SKM-1 treated with dmso at 0.1 percent for 144 hours (cell line): ENCODE data around the gene DOK4.

Source experiments
- DNase-seq: peaks from one replicate; lab custom pipeline; 2025; ENCODE audit not compliant: unreplicated experiment; lab: John Stamatoyannopoulos, UW

DOK4 gene

DNA sequence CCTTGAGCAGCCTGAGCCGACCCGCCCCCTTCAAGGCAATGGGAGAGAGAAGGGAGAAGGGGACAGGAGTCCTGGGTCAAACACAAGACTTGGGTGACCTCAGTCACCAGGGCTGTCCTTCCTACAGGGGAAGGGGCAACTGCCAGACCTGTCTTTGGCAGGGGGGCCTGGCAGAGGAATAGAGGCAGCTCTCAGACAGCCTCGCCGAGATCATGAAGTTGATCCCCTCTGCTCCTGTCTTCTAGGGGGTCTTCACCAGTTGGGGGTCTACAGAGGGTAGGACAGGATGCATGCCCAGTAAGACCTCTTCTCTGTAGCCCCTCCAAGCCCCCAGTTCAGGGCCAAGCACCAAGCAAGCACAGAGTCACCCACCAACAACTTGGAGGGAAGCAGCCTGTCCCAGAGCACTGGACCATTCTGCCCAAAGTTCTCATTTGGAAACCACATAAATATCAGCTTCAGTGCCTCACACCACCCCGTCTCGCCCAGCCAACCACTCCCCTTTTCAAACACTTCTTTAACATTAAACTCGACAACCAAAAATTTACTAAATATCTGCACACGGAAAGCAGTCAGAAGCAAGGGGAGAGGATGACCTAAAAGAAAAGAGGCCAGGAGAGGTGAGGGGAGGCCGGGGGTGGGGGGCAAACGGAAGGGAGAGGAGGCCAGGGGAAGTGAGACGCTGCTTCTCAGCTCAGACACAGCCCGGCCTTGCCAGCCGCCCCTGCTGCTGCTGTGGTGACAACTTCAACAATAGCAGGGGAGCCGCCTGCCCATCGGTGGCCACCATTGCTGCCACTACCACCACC is 7.7 kb downstream of the DOK4 start:
- DNase-seq = no peak

DNA sequence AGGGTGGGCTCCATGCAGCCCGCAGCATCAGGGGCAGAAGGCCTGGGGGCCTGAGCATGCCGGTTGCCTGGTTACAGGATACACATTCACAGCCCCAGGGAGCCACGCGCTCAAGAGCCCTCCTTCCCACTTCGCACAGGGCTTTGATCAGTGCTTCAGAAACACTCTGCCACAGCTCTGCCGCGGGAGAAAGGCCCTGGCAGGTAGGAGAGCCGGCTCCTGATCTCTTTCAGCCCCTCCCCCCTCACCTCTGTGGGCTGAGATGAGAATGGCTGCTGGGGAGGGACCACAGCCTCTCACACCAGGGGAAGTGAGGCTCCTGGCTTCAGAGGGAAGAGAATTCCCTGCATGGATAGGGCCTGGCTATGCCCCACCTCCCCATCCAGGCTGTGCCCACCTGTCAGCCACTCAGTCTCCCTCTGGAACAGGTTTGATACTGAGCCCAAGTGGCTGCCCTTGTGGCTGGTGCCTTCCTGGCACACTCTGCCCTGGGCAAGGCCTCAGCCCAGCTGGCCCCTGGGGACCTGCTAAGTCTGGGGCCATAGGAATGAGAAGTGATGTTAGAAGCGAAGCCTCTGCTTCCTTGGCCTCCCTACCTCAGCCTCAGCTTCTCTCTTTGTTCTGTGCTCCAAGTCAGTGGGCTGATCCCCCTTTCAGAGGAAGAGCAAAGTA is 8.6 kb downstream of the DOK4 start:
- no peak for DNase-seq

DNA sequence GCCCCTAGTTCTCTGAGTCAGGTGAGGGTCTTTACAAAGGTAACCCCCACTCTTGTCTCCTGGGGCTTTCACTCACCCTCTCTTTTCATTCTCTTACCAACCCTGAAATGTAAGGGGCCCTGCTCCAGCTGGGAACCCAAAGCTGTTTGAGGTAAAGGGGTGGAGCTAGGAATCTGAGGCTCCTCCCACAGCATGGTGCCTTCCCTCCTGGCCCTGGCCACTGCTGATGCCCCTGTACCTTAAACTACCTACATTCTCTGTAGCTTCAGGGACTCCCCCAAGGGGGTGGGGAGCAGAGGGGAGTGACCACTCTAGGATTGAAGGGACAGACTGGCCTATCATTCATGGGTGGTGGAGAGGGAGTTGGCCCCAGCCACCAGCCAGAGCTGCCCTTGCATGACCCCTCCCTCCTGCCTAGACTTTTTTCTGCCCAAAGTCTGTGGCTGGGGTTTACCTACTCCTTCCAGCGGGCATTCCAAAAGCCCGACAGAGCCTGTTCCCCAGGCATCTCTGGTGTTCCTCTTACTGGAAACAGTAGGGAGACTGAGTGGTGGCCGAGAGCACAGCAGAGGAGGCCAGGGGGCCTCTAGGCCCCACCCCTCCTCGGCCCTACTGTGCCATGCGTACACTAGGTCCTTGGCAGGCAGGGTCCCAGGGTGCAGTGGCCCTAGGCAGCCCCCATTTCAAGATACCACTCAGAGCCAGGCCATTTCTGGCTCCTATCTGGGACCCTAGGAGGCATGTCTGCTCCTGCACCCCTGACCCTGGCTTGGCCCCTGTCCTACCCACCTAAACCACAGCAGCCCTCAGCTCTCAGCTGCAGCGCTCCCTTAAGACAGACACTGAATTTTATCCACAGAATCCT is 9.5 kb downstream of the DOK4 start:
- no peak for DNase-seq

DNA sequence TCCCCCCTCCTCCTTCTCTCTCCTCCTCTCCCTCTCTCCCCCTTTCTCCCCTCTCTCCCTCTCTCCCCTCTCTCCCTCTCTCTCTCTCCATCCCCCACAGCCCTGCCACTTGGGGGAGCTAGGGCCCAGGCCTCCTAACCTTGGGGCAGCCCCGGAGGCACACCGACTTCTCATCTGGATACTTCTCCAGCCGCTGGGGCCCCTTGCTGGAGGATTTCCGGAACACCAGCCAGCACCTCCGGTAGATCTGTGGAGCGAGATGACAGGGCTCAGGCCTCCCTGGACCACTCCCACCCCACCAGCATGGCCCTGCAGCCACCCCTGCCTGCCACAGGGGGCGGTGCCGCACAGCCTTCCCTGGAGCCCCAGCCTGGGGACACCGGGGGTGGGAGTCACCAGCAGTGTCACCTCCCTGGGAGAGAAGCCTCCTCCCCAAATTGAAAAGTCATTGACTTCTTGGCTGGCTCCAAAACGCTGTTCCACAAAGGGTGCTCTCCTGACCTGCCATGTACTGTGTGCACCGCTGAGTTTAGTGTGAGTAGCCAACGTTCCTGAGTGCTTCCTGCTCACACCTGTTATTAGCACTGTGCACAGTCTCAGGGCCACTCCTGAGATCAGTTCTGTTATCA is 10.5 kb downstream of the DOK4 start:
- DNase-seq = peak; percentile 84

DNA sequence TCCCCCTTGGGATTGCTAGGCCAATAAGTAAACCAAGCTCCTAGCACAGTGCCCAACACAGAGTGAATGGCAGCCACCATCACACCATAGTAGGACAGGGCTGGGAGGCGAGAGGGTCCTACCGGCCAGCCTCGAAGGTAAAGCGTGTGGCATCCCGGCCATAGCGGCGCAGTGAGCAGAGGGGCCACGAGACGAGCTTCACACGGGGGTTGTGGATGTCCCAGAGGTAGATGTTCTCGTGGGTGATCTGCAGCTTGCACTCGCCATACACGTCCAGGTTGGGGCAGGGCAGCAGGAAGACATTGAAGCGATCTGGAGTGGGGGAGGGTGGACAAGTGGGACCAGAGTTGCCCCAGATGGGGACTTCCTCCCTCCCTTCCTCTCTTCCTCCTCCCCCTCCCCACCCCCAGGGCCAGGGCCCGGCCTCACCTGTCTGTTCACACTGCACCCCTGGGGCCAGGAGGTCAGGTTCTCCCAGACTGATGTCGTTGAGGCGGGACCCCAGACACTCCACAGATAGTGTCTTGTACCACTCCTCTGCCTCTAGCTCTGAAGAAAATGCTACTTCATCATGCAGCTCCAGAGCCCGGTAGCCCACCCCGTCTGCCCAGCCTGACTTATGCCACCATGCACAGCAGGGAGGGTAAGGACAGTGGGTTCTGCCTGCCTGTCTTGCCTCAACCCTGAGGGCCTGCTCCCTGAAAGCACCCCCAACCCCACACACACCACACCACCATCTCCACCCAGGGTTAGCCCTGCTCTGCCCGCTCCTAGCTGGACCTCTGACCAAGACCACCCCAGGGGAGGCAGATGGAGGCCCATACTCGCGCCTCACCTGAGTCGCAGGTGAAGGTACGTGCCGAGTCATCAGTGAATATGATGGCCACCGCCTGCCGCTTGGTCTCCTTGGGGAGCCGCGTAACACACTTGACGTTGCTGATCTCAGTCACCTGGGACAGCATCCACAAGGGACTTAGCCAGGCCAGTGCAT is 11.3 kb downstream of the DOK4 start:
- no peak for DNase-seq

DNA sequence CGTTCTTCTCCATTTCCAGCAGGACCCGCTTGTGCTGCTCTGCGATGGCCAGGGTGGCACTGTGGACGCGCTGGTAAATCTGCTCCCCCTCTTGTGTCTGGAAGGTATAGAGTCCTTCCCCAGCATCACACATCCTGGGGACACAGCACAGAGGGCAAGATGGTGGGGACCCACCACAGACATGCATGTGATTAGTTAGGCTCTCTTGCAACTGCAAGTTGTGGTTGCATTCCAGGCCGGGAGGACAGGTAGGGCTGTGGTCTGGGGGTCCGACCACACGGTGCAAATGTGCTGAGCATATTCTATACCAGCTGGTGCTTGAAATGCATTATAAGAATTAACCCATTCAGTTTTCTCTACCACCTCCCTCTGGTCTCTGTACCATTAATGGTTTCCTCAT is 12.4 kb downstream of the DOK4 start:
- no peak for DNase-seq

DNA sequence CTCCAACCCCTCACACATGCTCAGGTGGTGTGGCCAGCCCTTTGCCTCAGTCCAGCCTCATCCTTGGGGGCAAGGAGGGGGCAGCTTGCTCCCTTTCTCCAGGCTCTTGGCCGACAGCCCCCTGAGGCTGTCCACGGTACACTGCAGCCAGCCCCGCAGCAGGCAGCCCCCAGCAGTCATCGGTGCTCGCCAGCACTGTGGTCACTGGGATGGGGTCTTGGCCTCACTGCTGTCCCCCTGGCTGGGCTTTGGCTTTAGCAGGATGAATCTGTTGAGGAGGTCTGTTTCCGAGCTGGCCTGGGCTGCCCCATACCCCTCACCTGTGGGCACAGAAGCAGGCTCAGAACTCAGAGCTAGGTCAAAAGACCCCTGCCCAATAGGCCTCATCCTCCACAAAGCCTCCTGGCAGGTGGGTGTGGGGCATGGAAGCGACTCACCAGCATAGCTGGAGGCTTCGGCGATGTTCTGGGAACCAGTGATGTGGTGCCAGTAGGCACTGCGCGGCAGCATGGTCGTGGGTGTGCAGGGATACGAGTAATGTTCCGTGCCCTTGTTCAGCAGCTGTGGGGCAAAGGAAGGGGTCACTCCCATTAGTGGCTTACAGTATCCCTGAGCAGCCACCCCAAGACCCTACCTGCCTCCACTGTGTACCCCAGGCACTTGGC is 13.0 kb downstream of the DOK4 start:
- DNase-seq = no peak

DNA sequence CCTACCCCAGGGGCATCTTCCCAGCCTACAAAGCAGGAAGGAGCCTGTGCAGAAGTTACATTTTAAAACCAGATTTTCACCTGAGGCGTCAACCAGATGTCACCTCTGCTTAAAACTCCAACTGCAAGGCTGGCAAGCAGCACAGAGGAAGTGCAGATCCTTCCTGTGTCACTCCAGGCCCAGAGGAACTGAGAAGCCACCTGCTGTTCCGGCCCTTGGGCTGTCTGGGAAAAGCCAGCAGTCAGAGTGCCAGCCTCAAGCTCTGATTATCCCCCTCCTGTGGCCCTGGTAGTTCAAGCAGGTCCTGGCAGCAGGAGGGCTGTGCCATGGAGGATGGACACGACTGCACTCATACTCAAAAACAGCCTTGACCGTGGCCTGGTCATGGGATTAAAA is 13.6 kb downstream of the DOK4 start:
- no peak for DNase-seq

DNA sequence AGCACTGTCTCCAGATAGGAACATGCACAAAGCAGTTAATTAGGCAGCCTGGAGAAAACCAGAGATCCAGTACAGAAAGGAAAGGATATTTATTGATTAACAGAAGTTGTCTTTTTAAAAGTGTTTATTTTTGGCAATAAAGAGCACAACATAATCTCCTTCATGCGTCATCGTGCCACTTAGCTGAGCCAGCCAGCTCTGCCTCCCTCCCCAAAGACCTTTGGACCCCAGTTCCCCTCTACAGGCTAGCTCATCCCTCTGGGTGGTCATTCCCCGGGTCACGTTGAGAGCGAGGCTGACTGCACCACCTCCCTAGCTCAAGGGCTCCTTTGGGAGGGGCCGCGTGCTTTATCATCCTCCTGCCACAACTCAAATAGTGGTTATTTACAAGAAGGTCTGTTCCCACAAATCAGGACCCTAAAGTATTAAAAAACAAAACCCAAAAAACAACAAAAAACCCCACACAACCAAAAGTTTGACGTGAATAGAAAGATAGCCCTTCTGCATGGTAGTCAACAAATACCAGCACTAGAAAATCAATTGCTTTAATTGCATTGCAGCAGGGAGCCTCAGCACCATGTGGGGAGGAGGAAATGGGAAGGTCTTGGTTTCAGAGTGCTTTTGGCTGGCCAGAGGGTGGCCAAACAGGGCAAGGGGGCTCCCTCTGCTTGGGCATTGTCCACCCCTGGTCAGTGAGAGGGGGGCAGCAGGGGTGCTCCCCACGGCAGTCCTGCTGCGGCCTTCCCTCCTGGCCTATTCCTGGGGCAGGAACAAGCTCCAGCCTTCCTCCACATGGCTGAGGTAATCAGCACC is 14.2 kb downstream of the DOK4 start:
- DNase-seq = no peak

DNA sequence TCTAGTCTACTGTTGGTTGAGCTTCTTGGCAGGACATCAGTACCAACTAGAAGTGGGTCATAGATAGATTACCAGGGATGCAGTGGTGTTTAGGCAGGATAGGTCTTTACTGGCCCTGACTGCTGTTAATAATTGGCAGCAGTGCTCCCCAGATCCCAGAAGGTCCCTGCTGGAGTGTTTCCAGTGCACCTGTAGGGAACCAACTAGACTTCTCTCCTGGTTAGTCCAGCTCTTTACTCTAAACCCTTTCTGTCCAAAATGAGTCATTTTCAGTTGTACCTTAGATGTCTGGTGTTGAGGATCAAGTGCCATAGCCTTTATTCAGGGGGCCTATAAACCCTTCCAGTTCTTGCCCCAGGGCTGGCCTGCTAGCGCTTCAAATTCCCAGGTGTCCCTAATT is 15.1 kb downstream of the DOK4 start:
- DNase-seq = no peak

DNA sequence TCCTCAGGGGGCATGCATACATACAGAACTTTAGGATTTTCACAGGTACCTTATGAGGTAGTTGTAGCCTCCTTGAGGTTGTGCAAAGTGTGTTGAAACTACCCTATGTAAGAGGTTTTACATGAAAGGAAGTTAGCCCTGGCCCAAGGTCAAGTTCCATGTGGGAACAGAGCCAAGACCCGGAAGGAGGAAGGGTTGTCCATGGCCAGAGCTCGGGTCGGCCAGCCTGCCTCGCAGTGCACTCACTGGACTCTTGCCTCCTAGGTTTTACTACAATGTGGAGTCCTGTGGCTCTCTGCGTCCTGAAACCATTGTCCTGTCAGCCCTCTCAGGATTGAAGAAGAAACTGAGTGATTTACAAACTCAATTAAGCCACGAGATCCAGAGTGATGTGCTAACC is 15.6 kb downstream of the DOK4 start:
- DNase-seq = no peak

DNA sequence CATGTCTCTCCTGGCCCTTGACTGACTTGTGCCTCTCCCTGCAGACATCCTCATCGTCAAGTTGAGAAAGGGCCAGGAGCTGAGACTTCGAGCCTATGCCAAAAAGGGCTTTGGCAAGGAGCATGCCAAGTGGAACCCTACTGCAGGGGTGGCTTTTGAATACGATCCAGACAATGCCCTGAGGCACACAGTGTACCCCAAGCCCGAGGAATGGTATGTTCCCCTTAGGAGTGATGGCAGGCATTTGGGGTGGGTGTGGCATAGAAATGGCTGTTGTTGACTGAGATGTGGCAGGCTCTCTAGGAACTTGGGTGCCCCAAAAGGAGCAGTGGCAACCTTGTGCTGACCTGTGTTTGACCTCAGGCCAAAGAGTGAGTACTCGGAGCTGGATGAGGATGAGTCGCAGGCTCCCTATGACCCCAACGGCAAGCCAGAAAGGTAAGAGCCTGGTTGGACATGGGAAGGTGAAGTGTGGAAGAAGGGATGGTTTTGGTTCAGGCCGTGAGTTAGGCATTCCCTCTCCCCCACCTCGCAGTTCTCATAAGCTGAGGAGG is 16.3 kb downstream of the DOK4 start:
- DNase-seq = no peak

DNA sequence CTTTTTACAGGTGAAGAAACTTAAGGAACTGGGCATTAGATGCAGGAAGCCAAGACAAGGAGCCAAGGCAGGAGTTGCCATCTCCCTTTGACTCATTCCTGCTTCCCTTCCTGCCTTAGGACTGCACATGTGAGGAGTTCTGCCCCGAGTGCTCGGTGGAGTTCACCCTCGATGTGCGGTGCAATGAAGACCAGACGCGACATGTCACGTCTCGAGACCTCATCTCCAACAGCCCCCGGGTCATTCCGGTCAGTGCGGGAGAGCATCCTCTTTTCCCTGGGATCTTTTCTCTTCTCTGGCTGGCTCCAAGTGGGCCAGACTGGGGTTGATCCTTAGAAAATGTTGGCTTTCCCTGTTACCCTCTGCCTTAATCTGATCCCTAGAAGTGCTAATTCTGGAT is 17.2 kb downstream of the DOK4 start:
- no peak for DNase-seq

DNA sequence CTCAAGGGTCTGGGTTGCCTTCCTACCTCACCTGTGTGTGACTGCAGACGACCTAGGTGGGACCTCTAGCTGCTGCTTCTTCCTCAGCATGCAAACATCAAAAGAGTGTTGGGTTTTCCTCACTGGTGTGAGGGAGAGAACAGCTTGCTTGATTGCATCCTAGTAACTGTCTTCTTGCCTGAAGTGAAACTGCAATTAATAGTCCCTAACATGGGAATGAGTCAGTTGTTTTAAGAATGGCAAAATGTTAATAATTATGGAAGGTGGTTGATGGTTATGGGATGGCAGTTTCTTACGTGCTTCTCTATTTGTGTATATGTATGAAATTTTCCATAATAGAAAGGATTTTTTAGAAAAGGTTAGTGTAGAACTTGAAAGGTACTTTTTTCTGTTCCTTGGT is 17.9 kb downstream of the DOK4 start:
- no peak for DNase-seq

DNA sequence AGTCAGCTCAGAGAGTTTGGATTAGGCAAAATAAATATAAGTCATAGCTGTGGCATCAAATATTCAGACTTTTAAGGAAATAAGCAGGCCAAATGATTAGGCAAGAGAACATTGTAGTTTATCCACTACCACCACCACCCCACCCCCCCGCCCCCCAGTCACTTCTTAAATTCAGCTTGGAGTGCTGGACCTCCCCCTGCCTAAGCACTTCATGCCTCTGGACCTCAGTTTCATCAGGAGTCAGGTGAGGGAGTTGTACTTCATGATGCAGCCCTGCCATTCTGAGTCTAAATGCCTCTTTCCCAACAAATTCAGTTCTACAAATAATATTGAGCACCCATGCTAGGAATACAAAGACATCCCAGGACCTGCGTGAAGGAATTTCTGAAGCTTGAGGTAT is 21.8 kb downstream of the DOK4 start:
- DNase-seq = no peak

DNA sequence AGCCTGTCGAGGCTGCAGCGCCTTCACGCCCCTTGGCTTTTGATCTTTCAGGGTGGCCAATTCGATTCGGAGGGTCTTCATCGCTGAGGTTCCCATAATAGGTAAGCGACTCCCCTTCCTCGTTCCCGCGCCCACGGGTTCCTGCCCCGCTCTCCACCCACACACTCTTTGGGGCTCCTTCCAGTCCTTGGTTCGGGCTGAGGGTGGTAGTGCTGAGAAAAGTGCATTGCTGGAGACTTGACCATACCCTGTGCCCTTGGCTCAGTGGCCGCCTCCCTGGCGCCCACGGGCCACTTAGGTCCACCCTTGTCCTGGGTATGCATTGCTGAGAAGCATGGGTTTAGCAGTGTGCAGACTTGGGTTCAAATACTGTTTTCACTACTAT is 23.3 kb downstream of the DOK4 start:
- no peak for DNase-seq

DNA sequence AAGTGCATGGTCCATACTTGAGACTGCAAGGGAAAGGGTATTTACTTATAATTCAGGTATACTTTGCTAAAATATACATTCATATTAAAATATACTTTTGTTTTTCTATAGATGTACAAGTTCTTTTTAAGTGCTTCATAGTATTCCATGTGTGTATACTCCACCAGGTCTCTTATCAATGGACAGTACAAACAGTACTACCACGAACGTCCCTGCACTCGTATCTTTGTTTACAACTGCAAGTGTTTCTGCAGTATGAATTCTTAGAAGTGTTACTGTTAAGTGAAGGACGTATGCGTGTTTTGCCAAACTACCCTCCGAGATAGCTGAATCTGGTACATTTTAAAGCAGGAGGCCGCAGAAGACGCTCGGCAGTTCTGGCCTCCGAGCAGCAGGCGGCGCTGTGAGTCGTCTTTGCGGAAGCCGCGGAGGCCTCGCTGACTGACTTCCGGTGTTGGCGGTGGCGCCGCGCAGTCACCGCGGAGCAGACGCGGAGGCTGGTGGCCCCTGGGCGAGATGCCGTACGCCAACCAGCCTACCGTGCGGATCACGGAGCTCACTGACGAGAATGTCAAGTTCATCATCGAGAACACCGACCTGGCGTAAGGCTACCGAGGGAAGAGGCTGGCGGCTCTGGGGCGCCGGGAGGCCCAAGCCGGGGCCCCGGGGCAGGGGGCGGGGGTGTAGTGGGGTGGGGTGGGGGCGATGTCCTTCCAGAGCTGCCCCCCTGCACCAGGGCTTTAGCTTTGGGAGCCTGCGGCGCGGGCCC is 23.9 kb downstream of the DOK4 start, which contains the start of gene POLR2C:
TSS of gene POLR2C (plus strand) at position 471 of the 769 bp plus-strand sequence. CDS start at position 517, 46 bp downstream.
- peak; percentile 58 for DNase-seq

DNA sequence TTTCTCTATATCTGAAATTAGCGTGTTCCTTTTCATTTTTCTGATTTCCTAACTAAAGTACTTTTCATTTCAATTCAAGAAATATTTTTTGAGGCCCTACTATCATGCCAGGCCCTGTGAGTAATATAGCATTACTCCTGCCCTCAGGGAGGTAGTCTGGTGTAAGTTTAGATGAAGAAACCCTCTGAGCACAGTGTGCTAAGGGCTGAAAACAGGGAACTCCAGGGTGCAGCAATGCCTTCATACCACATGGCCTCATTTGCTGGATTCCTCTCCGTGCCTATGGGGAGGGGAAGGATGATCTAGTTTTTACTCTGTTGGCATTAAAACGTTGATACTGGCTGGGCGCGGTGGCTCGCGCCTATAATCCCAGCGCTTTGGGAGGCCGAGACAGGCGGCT is 34.3 kb downstream of the DOK4 start:
- no peak for DNase-seq
